Retinal pigment epithelial cell (primary cell): ENCODE data around the gene BID.

ENCODE experiments used
- DNase-seq: peaks from one replicate; pipeline ENCODE4 v3.0.0-alpha.2; 2010; ENCODE audit warnings: low read depth
- H3K4me3 ChIP-seq: 2 replicates; pipeline ENCODE4 v1.5.1; 2011; ENCODE audit warnings: mild to moderate bottlenecking, low read length, control low read depth, moderate library complexity
- TF ChIP-seq, protein P1 (sequence below): conservative IDR thresholded peaks from 2 replicates; pipeline ENCODE4 v1.5.1; 2011; ENCODE audit warnings: low read depth, low read length, control low read depth, inconsistent platforms

Gene BID

DNA sequence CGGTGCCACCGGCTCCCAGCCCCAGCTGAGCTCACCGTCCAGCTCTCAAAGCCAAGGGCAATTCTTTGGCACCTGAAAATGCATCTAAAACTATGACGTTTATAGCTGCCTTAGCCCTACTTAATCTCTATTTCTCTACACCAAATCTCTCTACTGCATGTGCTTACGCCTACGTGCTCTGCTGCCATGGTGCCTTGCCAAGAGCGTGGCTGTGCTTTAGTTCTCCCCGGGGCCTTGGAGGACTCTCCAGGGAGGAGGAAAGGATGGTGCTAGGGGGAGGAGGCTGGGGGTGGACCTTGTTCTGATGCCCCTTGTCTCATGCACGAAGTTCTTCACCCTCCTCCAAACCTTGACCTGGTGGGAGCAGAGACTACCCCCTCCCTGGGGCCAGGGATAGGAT, 9.0 kb upstream of the BID start:
- H3K4me3 ChIP-seq, result no peak overlapping the region
- TF ChIP-seq, protein P1, sequence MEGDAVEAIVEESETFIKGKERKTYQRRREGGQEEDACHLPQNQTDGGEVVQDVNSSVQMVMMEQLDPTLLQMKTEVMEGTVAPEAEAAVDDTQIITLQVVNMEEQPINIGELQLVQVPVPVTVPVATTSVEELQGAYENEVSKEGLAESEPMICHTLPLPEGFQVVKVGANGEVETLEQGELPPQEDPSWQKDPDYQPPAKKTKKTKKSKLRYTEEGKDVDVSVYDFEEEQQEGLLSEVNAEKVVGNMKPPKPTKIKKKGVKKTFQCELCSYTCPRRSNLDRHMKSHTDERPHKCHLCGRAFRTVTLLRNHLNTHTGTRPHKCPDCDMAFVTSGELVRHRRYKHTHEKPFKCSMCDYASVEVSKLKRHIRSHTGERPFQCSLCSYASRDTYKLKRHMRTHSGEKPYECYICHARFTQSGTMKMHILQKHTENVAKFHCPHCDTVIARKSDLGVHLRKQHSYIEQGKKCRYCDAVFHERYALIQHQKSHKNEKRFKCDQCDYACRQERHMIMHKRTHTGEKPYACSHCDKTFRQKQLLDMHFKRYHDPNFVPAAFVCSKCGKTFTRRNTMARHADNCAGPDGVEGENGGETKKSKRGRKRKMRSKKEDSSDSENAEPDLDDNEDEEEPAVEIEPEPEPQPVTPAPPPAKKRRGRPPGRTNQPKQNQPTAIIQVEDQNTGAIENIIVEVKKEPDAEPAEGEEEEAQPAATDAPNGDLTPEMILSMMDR, result no peak
- no peak for DNase-seq

DNA sequence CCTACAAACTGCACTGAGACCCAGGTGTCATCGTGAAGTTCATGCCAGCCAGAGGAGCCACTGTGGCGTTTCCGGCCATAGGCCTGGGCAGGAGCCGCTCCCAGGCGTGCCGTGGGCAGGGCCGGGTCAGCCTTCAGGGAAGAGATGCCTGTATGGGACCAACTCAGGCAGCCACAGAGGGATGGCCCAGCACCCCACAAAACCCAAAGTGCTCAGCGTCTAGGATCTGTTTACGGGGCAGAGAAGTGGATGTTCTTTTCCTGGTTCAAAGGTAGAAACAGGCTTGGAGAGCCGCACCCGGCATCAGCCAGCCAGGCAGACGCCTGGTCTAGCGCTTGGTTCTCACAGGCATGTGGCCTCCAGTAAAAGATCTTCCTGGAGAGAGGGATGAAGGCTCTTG, 8.4 kb upstream of the BID start:
- DNase-seq, result no peak
- TF ChIP-seq, protein P1, result no peak
- H3K4me3 ChIP-seq, result no peak overlapping the region

DNA sequence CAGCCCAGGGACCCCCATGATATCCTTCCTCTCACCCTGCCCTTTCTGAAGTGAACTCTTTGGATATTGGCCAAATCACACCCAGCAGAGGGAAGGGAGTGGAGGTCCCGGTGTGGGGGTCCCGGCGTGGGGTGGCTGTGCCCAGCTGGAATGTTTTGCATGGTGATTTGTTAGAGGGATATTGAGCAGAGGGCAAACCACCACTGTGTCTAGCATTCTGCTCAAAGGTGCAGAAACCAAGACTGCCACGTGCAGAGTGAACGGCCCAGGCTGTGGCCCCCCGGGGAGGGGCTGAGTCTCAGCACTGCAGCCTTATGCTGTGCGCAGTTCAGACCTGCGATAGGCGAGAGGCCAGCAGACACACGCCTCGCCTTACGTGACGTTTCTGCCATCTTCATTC, 7.9 kb upstream of the BID start:
- no peak for DNase-seq
- TF ChIP-seq, protein P1, result no peak
- H3K4me3 ChIP-seq, result no peak overlapping the region

DNA sequence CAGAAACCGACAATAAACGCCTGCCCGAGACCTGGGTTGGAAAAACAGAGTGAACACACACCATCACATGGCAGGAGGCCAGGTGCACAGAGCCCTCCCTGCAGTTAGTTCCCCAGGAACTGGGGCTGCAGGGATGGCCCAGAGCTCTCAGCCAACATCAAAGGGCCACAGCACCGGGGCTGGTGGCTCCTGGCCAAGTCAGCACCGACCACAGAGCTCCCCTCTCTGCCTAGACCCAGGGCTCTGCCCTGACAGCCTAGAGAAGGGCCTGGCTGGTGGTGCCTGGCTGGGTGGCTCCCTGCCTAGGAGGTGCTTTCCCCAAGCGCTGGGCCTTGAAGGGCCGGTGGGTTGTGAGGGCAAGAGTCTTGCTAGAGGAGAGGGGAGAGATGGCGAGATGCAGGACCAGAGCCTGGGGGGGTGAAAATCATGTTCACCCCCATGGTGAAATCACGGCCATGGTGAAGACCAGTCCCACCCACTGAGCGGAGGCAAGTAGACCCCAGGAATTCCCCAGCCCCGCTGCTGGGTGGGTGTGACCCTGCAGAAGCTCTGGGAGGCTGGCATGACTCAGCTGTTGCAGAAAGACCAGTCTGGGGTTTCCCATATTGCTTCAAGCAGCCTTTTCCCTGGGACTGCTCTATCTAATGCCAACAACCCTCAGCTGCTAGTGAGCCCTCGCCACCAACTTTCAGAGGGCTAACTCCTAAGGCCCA, 7.2 kb upstream of the BID start:
- TF ChIP-seq, protein P1, result no peak
- H3K4me3 ChIP-seq, result no peak overlapping the region
- peak; percentile 46 for DNase-seq

DNA sequence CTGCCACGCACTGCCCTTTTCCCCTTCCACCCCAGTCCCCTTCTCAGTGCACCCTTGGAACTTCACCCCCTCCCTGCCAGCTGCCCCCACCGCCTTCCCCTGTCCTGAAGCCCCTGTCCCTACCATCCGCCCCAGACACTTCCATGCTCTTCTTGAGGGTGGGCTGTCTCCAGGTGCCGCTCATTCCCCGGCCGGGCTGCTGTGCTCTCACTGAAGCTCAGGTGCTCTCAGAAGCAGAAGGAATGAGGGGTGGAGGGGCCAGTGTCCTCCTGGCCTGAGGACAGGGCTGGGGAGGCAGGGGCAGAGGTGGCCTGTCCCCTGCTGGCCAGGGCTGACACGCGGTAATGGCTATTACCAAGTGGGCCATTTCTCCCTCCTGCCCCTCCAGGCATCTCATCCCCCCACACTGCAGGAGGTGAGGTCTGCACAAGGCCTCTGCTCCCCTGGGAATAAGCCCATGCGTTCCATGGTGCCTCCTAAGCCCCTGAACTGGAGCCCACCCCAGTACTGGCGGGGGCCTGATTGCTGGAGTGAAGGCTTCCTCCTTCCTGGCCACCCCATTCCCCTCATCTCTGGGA, 6.6 kb upstream of the BID start:
- H3K4me3 ChIP-seq, result no peak overlapping the region
- DNase-seq, result no peak
- TF ChIP-seq, protein P1, result no peak

DNA sequence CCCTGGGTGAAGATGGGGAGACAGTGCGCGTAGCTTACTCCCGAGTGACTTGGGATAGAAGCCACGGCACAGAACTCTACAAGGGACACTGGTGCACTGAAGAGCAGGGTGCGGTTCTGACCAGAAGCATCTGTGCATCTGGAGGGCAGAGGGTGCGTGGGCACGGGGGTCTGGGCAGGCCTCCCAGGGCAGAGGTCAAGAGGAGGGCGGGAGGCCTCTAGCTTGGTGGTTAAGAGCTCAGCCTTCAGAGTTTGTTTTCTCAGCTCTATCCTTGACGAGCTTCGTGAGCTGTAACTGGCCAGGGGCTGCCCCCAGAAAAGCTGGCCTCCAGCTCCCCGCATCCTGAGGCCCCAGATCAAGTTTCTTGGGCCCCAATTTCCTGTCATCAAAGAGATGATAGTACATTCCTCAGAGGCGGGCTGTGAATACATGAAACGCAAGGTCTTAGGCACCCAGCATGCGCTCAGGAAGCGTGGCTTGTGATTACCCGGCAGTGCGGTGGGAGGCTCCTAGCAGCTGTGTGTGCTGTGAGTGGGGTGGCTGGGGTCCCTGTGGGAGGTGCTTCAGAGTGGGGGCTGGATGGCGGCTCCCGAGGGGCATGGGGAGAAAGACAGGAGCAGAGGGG, 6.0 kb upstream of the BID start:
- no peak for DNase-seq

More for the DNA sequence above, 6.0 kb upstream of the BID start:
- no peak overlapping the region for H3K4me3 ChIP-seq
- TF ChIP-seq, protein P1, result no peak
